GM18499 (cell line): ENCODE data around the gene STARD9.

ENCODE experiments used
- ATAC-seq: cut with Tn5 transposase; IDR thresholded peaks from one replicate; pipeline ENCODE4 v1.9.1; 2021; ENCODE audit warnings: moderate number of reproducible peaks; ENCODE audit not compliant: insufficient read depth, unreplicated experiment

The STARD9 gene

DNA sequence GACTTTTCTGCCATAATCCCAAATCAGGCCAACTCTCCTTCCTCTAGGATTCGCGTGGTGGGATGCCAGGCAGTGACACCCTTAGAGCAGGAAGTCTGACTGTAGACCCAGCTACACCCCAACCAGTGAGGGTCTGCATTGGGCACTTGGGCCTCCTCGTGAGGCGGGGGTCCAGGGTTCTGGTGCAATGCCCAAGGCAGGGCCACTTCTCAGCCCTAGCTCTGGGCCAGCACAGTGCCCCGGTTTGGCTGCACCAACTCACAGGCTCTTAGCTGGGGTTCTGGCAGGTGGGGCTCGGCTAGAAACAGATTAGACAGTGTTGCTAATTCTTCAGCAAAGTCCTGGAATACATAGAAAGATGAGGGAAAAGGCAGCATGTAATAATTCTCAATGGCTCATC lies 148.9 kb downstream of the STARD9 start:
- no peak for ATAC-seq

DNA sequence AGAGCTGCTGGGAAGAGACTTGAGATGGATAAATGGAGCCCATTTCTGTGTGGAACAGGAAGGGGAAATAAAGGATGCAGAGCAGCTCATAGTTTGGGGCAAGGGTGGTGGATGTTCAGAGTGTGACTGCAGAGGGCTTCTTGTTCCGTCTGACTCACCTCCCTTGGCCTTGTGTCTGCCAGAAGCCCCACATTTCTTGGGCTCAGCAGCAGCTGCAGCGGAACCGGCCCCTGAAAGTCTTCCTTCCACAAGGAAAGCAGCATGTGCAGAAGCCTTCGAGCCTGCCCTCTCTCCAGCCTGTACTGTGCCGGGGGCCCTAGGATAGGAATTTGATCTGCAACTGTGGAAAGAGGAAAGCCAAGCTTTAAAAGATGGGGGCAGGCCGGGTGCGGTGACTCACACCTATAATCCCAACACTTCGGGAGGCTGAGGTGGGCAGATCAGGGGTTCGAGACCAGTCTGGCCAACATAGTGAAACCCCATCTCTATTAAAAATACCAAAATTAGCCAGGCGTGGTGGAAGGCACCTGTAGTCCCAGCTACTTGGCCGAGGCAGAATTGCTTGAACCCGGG lies 150.0 kb downstream of the STARD9 start:
- no peak for ATAC-seq

DNA sequence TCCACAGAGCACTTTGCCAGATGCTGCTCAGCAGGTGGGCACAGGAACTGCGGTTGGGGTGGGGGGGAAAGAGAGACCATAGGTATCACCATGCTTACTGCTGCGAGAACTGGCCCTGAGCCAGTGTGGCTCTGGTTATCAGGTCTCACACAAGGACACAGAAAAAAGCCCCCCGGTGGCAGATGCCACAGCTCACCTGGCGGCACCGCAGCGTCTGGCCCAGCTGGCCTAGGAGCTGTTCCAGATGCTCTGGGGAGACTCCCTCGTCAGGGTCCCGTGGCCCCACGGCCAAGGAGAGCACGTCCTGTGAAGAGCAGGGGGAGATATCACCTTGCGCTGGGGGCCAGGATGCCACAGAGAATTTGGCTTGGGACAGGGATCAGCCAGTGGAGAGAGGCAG lies 150.7 kb downstream of the STARD9 start:
- no peak for ATAC-seq

DNA sequence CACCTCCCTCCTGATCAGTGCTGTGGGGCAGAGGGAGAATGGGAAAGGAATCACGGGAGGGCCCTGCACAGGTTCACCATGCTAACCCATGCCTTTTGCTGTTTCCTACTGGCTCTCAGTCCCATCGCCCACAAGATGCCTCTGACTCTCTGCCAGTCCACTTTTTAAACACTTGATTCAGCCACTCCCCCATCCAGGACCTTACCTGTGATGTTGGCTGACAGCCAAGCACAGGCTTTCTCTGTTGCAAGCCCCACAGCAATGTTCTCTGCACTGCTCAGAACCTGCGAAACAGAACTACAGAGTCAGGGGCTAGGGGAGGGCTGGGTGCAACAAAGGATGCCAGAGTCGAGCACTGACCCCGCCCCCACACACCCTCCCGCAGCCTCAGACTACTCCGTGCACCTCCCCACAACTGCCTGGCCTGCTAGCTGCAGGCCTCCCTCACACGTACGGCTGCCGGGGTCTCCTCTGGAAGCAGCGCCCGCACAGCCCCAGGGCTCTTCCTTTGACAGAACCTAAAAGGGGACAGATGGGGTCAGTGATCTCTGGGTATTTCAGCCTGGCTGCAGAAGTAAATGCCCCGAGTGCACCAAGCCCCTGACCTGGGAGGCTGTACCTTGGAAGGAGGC lies 152.5 kb downstream of the STARD9 start:
- no peak for ATAC-seq

GRCh38 chr15:42728560-42728959 lies 153.2 kb downstream of the STARD9 start:
- no peak for ATAC-seq

DNA sequence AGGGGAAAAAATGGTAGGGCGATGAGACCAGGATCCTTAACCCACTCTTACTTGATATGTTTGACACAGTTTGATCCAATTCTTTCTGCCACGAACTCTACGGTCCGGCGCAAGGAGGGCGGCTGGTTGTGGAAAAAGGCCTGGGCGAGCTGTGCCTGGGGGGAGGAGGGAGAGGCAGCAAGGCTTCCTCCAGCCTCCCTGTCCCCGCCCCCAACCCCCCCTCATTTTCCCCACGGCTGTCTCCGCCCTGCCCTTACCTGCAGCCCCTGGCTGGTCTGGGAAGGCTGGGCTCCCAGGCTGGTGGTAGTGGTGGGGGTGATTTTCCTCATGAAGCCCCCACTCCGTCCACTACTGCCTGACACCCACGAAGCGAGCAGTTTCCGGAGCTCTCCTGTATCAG lies 153.6 kb downstream of the STARD9 start:
- no peak for ATAC-seq

- ATAC-seq: no peak
Measured at GRCh38 chr15:42729409-42729808, 154.0 kb downstream of the STARD9 start.

DNA sequence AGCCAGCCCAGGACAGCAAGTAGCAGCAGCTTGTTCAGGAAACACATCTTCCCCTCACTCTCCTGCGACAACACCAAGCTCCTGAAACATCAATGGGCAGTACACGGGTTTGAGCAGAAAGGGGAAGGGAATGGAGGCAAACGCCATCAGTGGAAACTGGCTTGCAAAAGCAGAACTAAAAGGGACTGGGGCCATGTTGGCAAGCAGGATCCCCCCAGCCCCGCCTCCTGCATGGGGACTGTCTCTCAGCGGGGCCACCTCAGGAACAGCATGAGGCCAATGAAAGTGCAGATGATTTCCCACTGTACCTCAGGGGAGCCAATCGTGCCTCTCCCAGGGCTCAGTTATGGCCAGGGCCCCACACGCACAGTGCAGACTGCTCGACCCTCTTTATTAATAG lies 154.7 kb downstream of the STARD9 start:
- no peak for ATAC-seq

GRCh38 chr15:42730536-42730935 lies 155.1 kb downstream of the STARD9 start:
- ATAC-seq: no peak

DNA sequence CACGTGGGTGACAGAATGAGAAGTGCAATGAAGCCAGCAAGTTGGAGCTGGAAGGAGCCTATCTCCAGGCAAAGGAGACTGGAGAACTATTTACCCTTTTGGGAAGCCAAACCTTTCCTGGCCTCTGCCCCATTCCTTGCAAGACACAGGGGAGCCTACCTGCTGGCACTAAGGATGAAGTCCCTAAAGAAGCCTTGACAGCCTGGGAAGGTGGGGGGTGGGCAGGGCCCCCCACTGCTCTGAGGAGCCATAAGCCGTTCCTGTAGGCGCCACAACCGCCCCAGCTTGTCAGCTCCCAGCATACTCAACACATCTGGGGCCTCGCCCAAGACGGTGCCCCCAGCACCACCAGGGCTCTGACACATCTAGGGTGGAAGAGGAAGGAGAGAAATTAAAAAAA lies 156.1 kb downstream of the STARD9 start:
- no peak for ATAC-seq

- no peak for ATAC-seq
Measured at GRCh38 chr15:42732095-42732827, 156.9 kb downstream of the STARD9 start.

DNA sequence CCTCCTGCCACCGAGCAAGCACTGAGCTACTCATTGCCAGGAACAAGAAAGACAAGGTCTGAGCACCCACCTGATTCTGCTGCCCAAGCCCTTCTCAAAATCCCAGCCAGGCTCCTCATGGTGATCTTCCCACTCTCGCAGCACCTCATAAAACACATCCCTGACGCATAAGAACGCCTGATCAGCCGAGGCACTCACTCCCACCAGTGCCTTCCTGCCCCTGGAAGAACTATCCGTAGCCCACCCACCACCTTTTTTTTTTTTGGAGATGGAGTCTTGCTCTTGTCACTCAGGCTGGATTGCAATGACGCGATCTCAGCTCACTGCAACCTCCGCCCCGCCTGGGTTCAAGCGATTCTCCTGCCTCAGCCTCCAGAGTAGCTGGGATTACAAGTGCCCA lies 157.6 kb downstream of the STARD9 start:
- ATAC-seq: no peak

- ATAC-seq: no peak
Measured at GRCh38 chr15:42734076-42734672, 158.8 kb downstream of the STARD9 start.

DNA sequence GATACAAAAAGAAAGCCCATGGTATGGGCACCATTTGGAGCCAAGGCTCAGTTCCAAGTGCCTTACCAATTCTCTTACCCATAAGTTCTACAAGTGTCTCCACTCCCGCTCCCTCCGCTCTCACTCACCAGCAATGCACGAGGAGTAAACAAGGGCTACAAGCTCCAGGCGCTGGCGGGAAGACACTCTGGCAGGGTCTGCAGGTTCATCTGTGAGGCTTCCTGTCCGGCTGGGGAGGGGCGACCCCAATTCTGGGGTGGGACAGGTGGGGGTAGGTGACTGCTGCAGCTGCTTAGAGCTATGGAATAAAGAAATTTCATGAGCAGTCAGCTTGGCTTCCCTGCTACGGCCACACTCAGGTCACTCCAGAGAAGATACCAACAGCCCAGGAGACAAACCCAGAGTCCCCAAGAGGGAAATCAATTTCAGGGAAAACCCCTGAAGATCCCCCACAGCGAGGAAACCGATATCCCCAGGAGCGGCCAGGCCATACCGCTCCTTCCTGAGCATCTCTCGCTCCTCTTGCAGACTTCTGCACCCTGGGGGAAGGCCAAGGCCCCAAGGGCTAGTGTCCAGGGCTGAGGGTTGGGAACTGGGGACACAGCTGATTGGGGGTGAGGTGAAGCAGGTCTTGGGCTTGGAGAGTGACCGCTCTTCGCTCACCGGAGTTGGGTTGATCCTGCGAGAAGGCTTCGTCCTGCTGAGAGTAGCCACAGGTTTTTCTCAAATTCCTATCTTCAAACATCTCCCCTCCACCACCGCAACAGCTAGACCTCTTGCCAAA lies 160.2 kb downstream of the STARD9 start:
- ATAC-seq: no peak

DNA sequence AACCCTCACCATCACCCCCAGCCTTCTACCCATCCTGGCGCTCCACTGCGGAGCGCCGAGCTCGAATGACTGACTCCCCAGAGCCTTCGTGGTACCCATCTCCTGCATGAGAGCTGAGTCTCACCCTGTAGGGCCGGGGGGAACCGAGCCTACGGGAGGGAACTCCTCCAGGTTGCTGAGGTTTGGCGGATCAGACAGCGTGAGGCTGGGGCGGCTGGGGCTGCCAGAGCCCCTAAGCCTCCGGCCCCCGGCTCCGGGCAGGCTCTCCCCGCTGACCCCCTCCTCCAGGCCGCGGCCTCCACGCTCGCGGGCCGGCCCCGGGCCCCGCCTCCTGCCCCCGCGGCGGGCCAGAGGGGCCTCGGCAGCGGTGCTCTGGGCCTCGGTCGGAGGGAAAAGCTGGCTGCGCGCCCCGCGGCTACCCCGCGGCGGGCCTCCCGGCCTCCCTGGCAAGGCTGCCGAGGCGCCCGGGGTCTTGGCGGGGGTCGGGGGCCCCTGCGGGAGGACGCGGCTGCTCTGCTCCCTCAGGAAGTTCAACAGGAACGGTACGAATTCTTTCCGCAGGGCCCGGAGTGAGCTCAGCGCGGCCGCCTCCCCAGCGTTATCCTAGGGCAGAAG lies 160.9 kb downstream of the STARD9 start:
- no peak for ATAC-seq

DNA sequence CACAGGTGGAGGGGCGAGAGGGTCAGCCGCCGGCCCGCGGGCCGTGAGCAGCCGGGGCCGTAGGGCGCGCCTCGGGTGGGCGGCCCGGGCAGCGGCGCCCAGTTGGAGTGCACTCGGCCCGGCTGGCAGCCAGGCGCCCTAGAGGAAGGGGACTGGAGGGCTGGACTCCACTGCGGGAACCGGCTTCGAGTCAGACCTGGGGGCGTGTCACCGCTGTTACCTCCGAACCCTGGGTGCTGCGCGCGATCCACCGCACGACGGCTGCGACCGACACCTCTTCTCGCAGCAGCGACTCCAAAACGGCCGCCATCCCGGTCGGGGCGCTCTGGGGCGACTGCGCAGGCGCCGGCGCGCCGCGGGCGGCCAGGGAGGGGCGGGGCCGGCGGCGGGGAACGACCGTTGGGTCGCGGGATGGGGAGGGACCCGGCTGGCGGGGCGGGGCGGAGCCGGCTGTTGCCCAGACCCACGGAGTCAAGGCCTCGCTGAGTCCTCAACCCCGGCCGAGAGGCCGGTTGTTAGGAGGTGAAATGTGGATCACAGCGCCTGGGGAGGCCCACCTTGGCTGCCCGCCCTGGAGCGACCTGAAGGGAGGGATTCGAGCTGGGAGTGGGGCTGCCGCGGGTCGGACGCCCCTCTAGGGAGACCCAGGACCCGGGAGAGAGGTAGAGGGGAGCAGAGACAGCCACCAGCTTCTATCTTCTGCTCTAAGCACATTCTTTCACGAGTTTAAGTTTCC lies 161.6 kb downstream of the STARD9 start, which contains the start of gene CDAN1:
Gene CDAN1 (minus strand): TSS at position 336 of the 736 bp plus-strand sequence. CDS start 26 bp downstream, at position 310.
- ATAC-seq: no peak

- ATAC-seq: no peak
Measured at GRCh38 chr15:42737529-42738328, 162.3 kb downstream of the STARD9 start.

DNA sequence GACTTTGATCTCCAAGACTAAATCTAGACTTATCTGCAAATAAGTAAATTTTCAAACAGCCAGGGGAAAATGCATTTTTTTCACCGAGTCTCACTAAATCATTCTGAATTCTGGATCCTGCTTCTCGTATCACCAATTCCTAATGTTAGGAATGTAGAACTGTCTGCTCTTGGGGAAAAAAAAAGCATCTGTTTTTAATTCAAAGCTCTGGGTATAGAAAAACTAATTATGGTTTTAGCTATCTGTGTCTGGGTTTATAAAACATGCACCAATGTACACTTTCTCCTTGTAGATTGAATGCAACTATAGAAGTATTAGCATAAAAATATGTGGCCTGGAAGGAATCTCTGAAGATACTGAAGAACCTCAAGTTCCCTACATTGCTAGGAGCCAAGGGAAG lies 166.3 kb downstream of the STARD9 start:
- ATAC-seq: no peak

- ATAC-seq: no peak
Measured at GRCh38 chr15:42742149-42742548, 166.7 kb downstream of the STARD9 start.
